Memory B cell (primary cell): ENCODE results near the gene GRM7.

Source experiments
- ATAC-seq: fragments of 150-1000 bp; cut with Tn5 transposase; 2 replicates; pipeline ENCODE4 v1.10.0; 2021; ENCODE audit warnings: low read depth, mild to moderate bottlenecking, moderate library complexity
- DNase-seq, 2 donors: peaks; one replicate each; pipeline ENCODE4 v3.0.0; 2022; ENCODE audit warnings: low spot score in 2 of 2
- H3K27ac Mint-ChIP-seq: one replicate; pipeline ENCODE4 v1.8.0; 2022; ENCODE audit warnings: mild to moderate bottlenecking, moderate library complexity, mixed read lengths
- H3K27me3 Mint-ChIP-seq: one replicate; pipeline ENCODE4 v1.8.0; 2022; ENCODE audit warnings: mixed read lengths
- H3K36me3 Mint-ChIP-seq: one replicate; pipeline ENCODE4 v1.8.0; 2022; ENCODE audit warnings: mild to moderate bottlenecking, mixed read lengths
- H3K4me1 Mint-ChIP-seq: one replicate; pipeline ENCODE4 v1.8.0; 2022; ENCODE audit warnings: mixed read lengths
- H3K4me3 Mint-ChIP-seq: one replicate; pipeline ENCODE4 v1.8.0; 2022; ENCODE audit warnings: mild to moderate bottlenecking, moderate library complexity, mixed read lengths
- H3K9me3 Mint-ChIP-seq: one replicate; pipeline ENCODE4 v1.8.0; 2022; ENCODE audit warnings: mixed read lengths

Gene GRM7

GRCh38 chr3:7293286-7293685 lies 432.4 kb downstream of the GRM7 start:
- Mint-ChIP-seq H3K27me3 (no peaks in the 10 kb centered on the region), H3K27ac (no peak overlapping the region), H3K9me3 (peaks cover 2% of the 10 kb centered on the region), H3K4me1 (no peaks in the 10 kb centered on the region), H3K36me3 (no peaks in the 10 kb centered on the region), H3K4me3 (no peak overlapping the region)
- no peak for ATAC-seq
- DNase-seq = no peak

- ATAC-seq (no peak), DNase-seq (no peak)
- no peak overlapping the region for H3K4me3 Mint-ChIP-seq
- H3K27me3 Mint-ChIP-seq = no peaks in the 10 kb centered on the region
- H3K9me3 Mint-ChIP-seq = peaks cover 8% of the 10 kb centered on the region
- H3K4me1 Mint-ChIP-seq = no peaks in the 10 kb centered on the region
- no peaks in the 10 kb centered on the region for H3K36me3 Mint-ChIP-seq
- no peak overlapping the region for H3K27ac Mint-ChIP-seq
Observed at GRCh38 chr3:7305561-7305960, 444.6 kb downstream of the GRM7 start.

- Mint-ChIP-seq H3K27me3 (no peaks in the 10 kb centered on the region), H3K27ac (no peak overlapping the region), H3K4me1 (no peaks in the 10 kb centered on the region), H3K36me3 (no peaks in the 10 kb centered on the region), H3K4me3 (no peak overlapping the region), H3K9me3 (peaks cover 7% of the 10 kb centered on the region)
- DNase-seq = no peak
- ATAC-seq = no peak
Observed at GRCh38 chr3:7306901-7307300, 446.0 kb downstream of the GRM7 start.

GRCh38 chr3:7307410-7307809 lies 446.5 kb downstream of the GRM7 start:
- Mint-ChIP-seq H3K9me3 (peaks cover 7% of the 10 kb centered on the region), H3K27ac (no peak overlapping the region), H3K4me3 (no peak overlapping the region), H3K27me3 (no peaks in the 10 kb centered on the region), H3K36me3 (no peaks in the 10 kb centered on the region), H3K4me1 (no peaks in the 10 kb centered on the region)
- DNase-seq (no peak), ATAC-seq (no peak)

- H3K4me3 Mint-ChIP-seq = no peak overlapping the region
- H3K9me3 Mint-ChIP-seq = peaks cover 5% of the 10 kb centered on the region
- no peaks in the 10 kb centered on the region for H3K36me3 Mint-ChIP-seq
- H3K27ac Mint-ChIP-seq = no peak overlapping the region
- DNase-seq = no peak
- ATAC-seq = no peak
- no peaks in the 10 kb centered on the region for H3K27me3 Mint-ChIP-seq
- H3K4me1 Mint-ChIP-seq = no peaks in the 10 kb centered on the region
Observed at GRCh38 chr3:7309641-7310102, 448.8 kb downstream of the GRM7 start.

- DNase-seq (no peak), ATAC-seq (no peak)
- Mint-ChIP-seq H3K27ac (no peak overlapping the region), H3K27me3 (no peaks in the 10 kb centered on the region), H3K4me1 (no peaks in the 10 kb centered on the region), H3K9me3 (peaks cover 8% of the 10 kb centered on the region), H3K4me3 (no peak overlapping the region), H3K36me3 (no peaks in the 10 kb centered on the region)
Observed at GRCh38 chr3:7315037-7315436, 454.1 kb downstream of the GRM7 start.

GRCh38 chr3:7322957-7323669 lies 462.2 kb downstream of the GRM7 start:
- H3K4me1 Mint-ChIP-seq = no peaks in the 10 kb centered on the region
- no peaks in the 10 kb centered on the region for H3K27me3 Mint-ChIP-seq
- ATAC-seq (no peak), DNase-seq (no peak)
- no peaks in the 10 kb centered on the region for H3K36me3 Mint-ChIP-seq
- no peak overlapping the region for H3K27ac Mint-ChIP-seq
- peaks cover 7% of the 10 kb centered on the region for H3K9me3 Mint-ChIP-seq
- H3K4me3 Mint-ChIP-seq = no peak overlapping the region

- Mint-ChIP-seq H3K9me3 (peaks cover 3% of the 10 kb centered on the region), H3K4me3 (no peak overlapping the region), H3K27ac (no peak overlapping the region), H3K4me1 (no peaks in the 10 kb centered on the region), H3K27me3 (peaks cover 2% of the 10 kb centered on the region), H3K36me3 (no peaks in the 10 kb centered on the region)
- DNase-seq = no peak
- ATAC-seq = no peak
Observed at GRCh38 chr3:7328339-7328738, 467.4 kb downstream of the GRM7 start.

GRCh38 chr3:7332696-7333095 lies 471.8 kb downstream of the GRM7 start:
- no peaks in the 10 kb centered on the region for H3K4me1 Mint-ChIP-seq
- no peak overlapping the region for H3K4me3 Mint-ChIP-seq
- H3K27ac Mint-ChIP-seq = no peak overlapping the region
- peaks cover 9% of the 10 kb centered on the region for H3K9me3 Mint-ChIP-seq
- no peak for ATAC-seq
- no peaks in the 10 kb centered on the region for H3K36me3 Mint-ChIP-seq
- DNase-seq = no peak
- H3K27me3 Mint-ChIP-seq = peaks cover 2% of the 10 kb centered on the region

- DNase-seq (no peak), ATAC-seq (no peak)
- Mint-ChIP-seq H3K27me3 (peaks cover 2% of the 10 kb centered on the region), H3K4me1 (no peaks in the 10 kb centered on the region), H3K9me3 (peaks cover 9% of the 10 kb centered on the region), H3K27ac (no peak overlapping the region), H3K36me3 (no peaks in the 10 kb centered on the region), H3K4me3 (no peak overlapping the region)
Observed at GRCh38 chr3:7333125-7333524, 472.2 kb downstream of the GRM7 start.

- DNase-seq (no peak), ATAC-seq (no peak)
- Mint-ChIP-seq H3K9me3 (peaks cover 9% of the 10 kb centered on the region), H3K27ac (no peak overlapping the region), H3K36me3 (no peaks in the 10 kb centered on the region), H3K4me1 (no peaks in the 10 kb centered on the region), H3K4me3 (no peak overlapping the region), H3K27me3 (no peaks in the 10 kb centered on the region)
Observed at GRCh38 chr3:7340795-7341194, 479.9 kb downstream of the GRM7 start.

- Mint-ChIP-seq H3K27ac (no peak overlapping the region), H3K27me3 (no peaks in the 10 kb centered on the region), H3K4me3 (no peak overlapping the region), H3K4me1 (no peaks in the 10 kb centered on the region), H3K36me3 (no peaks in the 10 kb centered on the region), H3K9me3 (peaks cover 3% of the 10 kb centered on the region)
- DNase-seq (no peak), ATAC-seq (no peak)
Observed at GRCh38 chr3:7346364-7346763, 485.4 kb downstream of the GRM7 start.

- ATAC-seq (no peak), DNase-seq (no peak)
- Mint-ChIP-seq H3K9me3 (no peaks in the 10 kb centered on the region), H3K36me3 (no peaks in the 10 kb centered on the region), H3K4me1 (no peaks in the 10 kb centered on the region), H3K27me3 (no peaks in the 10 kb centered on the region), H3K4me3 (no peak overlapping the region), H3K27ac (no peak overlapping the region)
Observed at GRCh38 chr3:7357101-7357500, 496.2 kb downstream of the GRM7 start.

GRCh38 chr3:7367968-7368367 lies 507.1 kb downstream of the GRM7 start:
- Mint-ChIP-seq H3K9me3 (no peaks in the 10 kb centered on the region), H3K27ac (no peak overlapping the region), H3K27me3 (no peaks in the 10 kb centered on the region), H3K4me3 (no peak overlapping the region), H3K36me3 (no peaks in the 10 kb centered on the region), H3K4me1 (no peaks in the 10 kb centered on the region)
- ATAC-seq = no peak
- no peak for DNase-seq

- H3K27ac Mint-ChIP-seq = no peak overlapping the region
- DNase-seq (no peak), ATAC-seq (no peak)
Observed at GRCh38 chr3:7368597-7368996, 507.7 kb downstream of the GRM7 start.

More at GRCh38 chr3:7368597-7368996, 507.7 kb downstream of the GRM7 start:
- Mint-ChIP-seq H3K9me3 (no peaks in the 10 kb centered on the region), H3K4me3 (no peak overlapping the region), H3K4me1 (no peaks in the 10 kb centered on the region), H3K36me3 (no peaks in the 10 kb centered on the region), H3K27me3 (no peaks in the 10 kb centered on the region)
